Stomach (tissue), 9 donors: ENCODE data around the gene MRPL23. TPM values are rescaled to one million over a fixed set of nuclear protein-coding genes. Genes with fewer than 3 reads are reported as not detected.

Experiments used
- DNase-seq, 2 donors: peaks; one replicate each; pipeline versions ENCODE4 v3.0.0 to v3.0.0-alpha.2; 2013 to 2019
- H3K27ac ChIP-seq, 5 donors: fragments of 200-600 bp in 4 of 5; sonication (generic) in 4 of 5; one replicate each; pipeline ENCODE4 v1.5.1; 2013 to 2019; ENCODE audit warnings: mild to moderate bottlenecking in 1 of 5, moderate library complexity in 1 of 5
- H3K27me3 ChIP-seq, 3 donors: fragments of 200-600 bp; sonication (generic); one replicate each; pipeline ENCODE4 v1.5.1; 2017 to 2019; ENCODE audit warnings: mixed run types in 1 of 3
- H3K36me3 ChIP-seq, 4 donors: fragments of 200-600 bp; sonication (generic); 1 replicate in 3 of 4; 2 replicates in 1 of 4; pipeline ENCODE4 v1.5.1; 2016 to 2019
- H3K4me1 ChIP-seq, 4 donors: fragments of 200-600 bp; sonication (generic); one replicate each; pipeline ENCODE4 v1.5.1; 2016 to 2019
- H3K4me3 ChIP-seq, 4 donors: fragments of 200-600 bp; sonication (generic) in 3 of 4; one replicate each; pipeline ENCODE4 v1.5.1; 2016 to 2019; ENCODE audit warnings: mild to moderate bottlenecking in 1 of 4
- H3K9me3 ChIP-seq, 4 donors: fragments of 200-600 bp; sonication (generic); one replicate each; pipeline ENCODE4 v1.5.1; 2016 to 2019
- CTCF ChIP-seq, 7 experiments: fragments of 450-650 bp in 4 of 7; fragments of 200-600 bp in 3 of 7; sonication (generic) in 3 of 7; IDR thresholded peaks; one replicate each; pipeline ENCODE4 v1.5.1; 2016 to 2019; ENCODE audit warnings: antibody characterized with exemption in 7 of 7, control low read depth in 2 of 7, mild to moderate bottlenecking in 1 of 7
- EP300 ChIP-seq: sonication (generic); formaldehyde crosslinking; IDR thresholded peaks from one replicate; pipeline ENCODE4 v1.6.1; 2017; ENCODE audit warnings: antibody characterized with exemption
- POLR2A ChIP-seq, 4 donors: fragments of 450-650 bp; IDR thresholded peaks; one replicate each; pipeline ENCODE4 v1.6.1; 2016; ENCODE audit warnings: antibody characterized with exemption in 4 of 4, control low read depth in 2 of 4, mild to moderate bottlenecking in 1 of 4, moderate library complexity in 1 of 4
- POLR2AphosphoS5 ChIP-seq, 3 donors: sonication (generic); formaldehyde crosslinking; IDR thresholded peaks; one replicate each; pipeline ENCODE4 v1.6.1; 2016; ENCODE audit warnings: antibody characterized with exemption in 3 of 3
- WGBS, 5 donors: extraction: QIAGEN DNeasy Blood & Tissue Kit in 3 of 5; methylation state at CpG; one replicate each; pipeline versions ENCODE4 v1.1.5 to v1.1.7; 2013 to 2018; 5-methylcytosine and 5-hydroxymethylcytosine counted together
- intact Hi-C: fragments of 100-400 bp; cut with DNase I; formaldehyde crosslinking; loops from one replicate; pipeline ENCODE4 v1.15.1; 2023; ENCODE audit warnings: low total_unique reads
- polyA plus RNA-seq, 3 donors: library from polyadenylated mRNA; stranded (reverse); fragments of 200-250 nt; gene quantifications; one replicate each; pipeline ENCODE4 v1.2.3, GENCODE V29; 2013
- total RNA-seq, 5 donors: library from RNA; depleted of rRNA; stranded (reverse); fragments of >200 nt; gene quantifications; one replicate each; pipeline versions ENCODE4 v1.1.0 to v1.2.3, GENCODE V29; 2014 to 2016
- donor health status: healthy with polysubstance abuse.
- donor health status: Bipolar disorder and iron deficiency.
- donor health status: healthy.

Gene MRPL23
- total and polyA plus RNA-seq, 8 donors, result 14.0 to 317 (median 113) TPM

GRCh38 chr11:1932105-1932480, 15.0 kb upstream of the MRPL23 start:
- H3K4me1 ChIP-seq, result no peaks in the 10 kb centered on the region
- no peak overlapping the region for H3K4me3 ChIP-seq
- no peaks in the 10 kb centered on the region for H3K36me3 ChIP-seq
- DNase-seq, result no peak
- H3K27ac ChIP-seq, result peak overlapping the region in 2 of 5 donors; percentile 38 to 67
- no peak for TF ChIP-seq EP300
- TF ChIP-seq POLR2A (IDR thresholded peaks at IDR 0.05), result no peak
- TF ChIP-seq POLR2AphosphoS5 (IDR thresholded peaks at IDR 0.05), result no peak
- no peak for TF ChIP-seq CTCF (IDR thresholded peaks at IDR 0.05)
- no peaks in the 10 kb centered on the region for H3K9me3 ChIP-seq
- intact Hi-C loops, result no loop called here
- peaks cover 0 to 10% (median 0%) of the 10 kb centered on the region in 3 donors for H3K27me3 ChIP-seq
- WGBS, 5 donors, result 70 to 84% (median 81%) methylated on average over 10 to 11 of the region's 11 CpGs

GRCh38 chr11:1932681-1933080, 14.5 kb upstream of the MRPL23 start:
- no peak overlapping the region for H3K27ac ChIP-seq
- peaks cover 0 to 14% (median 0%) of the 10 kb centered on the region in 3 donors for H3K27me3 ChIP-seq
- intact Hi-C loops, result no loop called here
- no peak for DNase-seq
- 89 to 96% (median 93%) methylated on average over 4 of the region's 4 CpGs for WGBS, 5 donors
- H3K9me3 ChIP-seq, result no peaks in the 10 kb centered on the region
- no peaks in the 10 kb centered on the region for H3K4me1 ChIP-seq
- TF ChIP-seq EP300 (no peak), POLR2A (IDR thresholded peaks at IDR 0.05) (no peak), CTCF (IDR thresholded peaks at IDR 0.05) (no peak), POLR2AphosphoS5 (IDR thresholded peaks at IDR 0.05) (no peak)
- no peaks in the 10 kb centered on the region for H3K36me3 ChIP-seq
- H3K4me3 ChIP-seq, result no peak overlapping the region

GRCh38 chr11:1933416-1934334, 13.5 kb upstream of the MRPL23 start:
- TF ChIP-seq EP300 (no peak), POLR2AphosphoS5 (IDR thresholded peaks at IDR 0.05) (no peak), CTCF (IDR thresholded peaks at IDR 0.05) (no peak), POLR2A (IDR thresholded peaks at IDR 0.05) (no peak)
- Histone ChIP-seq H3K4me3 (no peak overlapping the region), H3K4me1 (peaks cover 0 to 4% (median 1%) of the 10 kb centered on the region in 4 donors), H3K27me3 (peaks cover 0 to 22% (median 0%) of the 10 kb centered on the region in 3 donors), H3K9me3 (no peaks in the 10 kb centered on the region), H3K27ac (no peak overlapping the region), H3K36me3 (no peaks in the 10 kb centered on the region)
- intact Hi-C loops, result loop anchor here (2.0 kb wide), 1 partner anchor 21 kb away; no protein-coding TSS in a partner anchor
- no peak for DNase-seq
- 77 to 84% (median 82%) methylated on average over 18 of the region's 18 CpGs for WGBS, 5 donors

- Histone ChIP-seq H3K27ac (no peak overlapping the region), H3K9me3 (no peaks in the 10 kb centered on the region), H3K4me1 (peaks cover 0 to 10% (median 9%) of the 10 kb centered on the region in 4 donors), H3K4me3 (no peak overlapping the region), H3K36me3 (no peaks in the 10 kb centered on the region), H3K27me3 (peaks cover 0 to 29% (median 0%) of the 10 kb centered on the region in 3 donors)
- TF ChIP-seq POLR2A (IDR thresholded peaks at IDR 0.05), result no peak
- no peak for TF ChIP-seq EP300
- TF ChIP-seq POLR2AphosphoS5 (IDR thresholded peaks at IDR 0.05), result no peak
- no peak for TF ChIP-seq CTCF (IDR thresholded peaks at IDR 0.05)
- intact Hi-C loops, result loop anchor here (2.0 kb wide), 1 partner anchor 22 kb away; no protein-coding TSS in a partner anchor
- 66 to 77% (median 73%) methylated on average over 19 to 24 of the region's 24 CpGs for WGBS, 5 donors
- DNase-seq, result no peak
Measured at GRCh38 chr11:1934335-1935155, 12.6 kb upstream of the MRPL23 start.
